Measurements from ENCODE around the gene CNTNAP2. TPM values are rescaled to one million over a fixed set of nuclear protein-coding genes. Genes with fewer than 3 reads are reported as not detected.

CNTNAP2 gene
- total and polyA plus RNA-seq, 2 of the 8 experiments (the other 6 are each of a cell fraction or from before 2014, with no cell fraction given), result 27.9 to 71.0 TPM

GRCh38 chr7:147478796-147479195, 1362.2 kb downstream of the CNTNAP2 start:
- H4K5ac ChIP-seq (ENCODE audit: insufficient read length, low read depth, low read length), result no peak overlapping the region
- no peak overlapping the region for H2BK120ac ChIP-seq (replicated peaks; ENCODE audit: low read depth, low read length)
- H2BK5ac ChIP-seq (ENCODE audit: low read depth, low read length), result no peak overlapping the region
- H3K79me1 ChIP-seq (ENCODE audit: low read depth, low read length), result no peaks in the 10 kb centered on the region
- no peak overlapping the region for H3K9ac ChIP-seq (replicated peaks in 1 of 4; ENCODE audit: extremely low read depth in 1 of 4, low read depth in 3 of 4, low read length in 3 of 4)
- no peak for FAIRE-seq
- H3K4me2 ChIP-seq (ENCODE audit: insufficient read depth in 1 of 2, low read depth in 2 of 2, low read length in 2 of 2), result no peak overlapping the region
- no peaks in the 10 kb centered on the region for H3K9me3 ChIP-seq (ENCODE audit: insufficient read depth in 2 of 2, low read depth in 1 of 2, low read length in 1 of 2)
- no peak for DNase-seq (ENCODE audit: low read depth in 1 of 2, low spot score in 2 of 2)
- 86% methylated on average over 3 of the region's 3 CpGs; no CpG with 5 or more reads in 1 of the 2 experiments for WGBS, 2 experiments (ENCODE audit: extremely low coverage in 1 of 2, insufficient coverage in 1 of 2, insufficient read length in 1 of 2, insufficient replicate concordance in 2 of 2, low coverage in 1 of 2, low lambda C conversion rate in 2 of 2, missing lambda C conversion rate in 1 of 2)
- no peak overlapping the region for H2BK15ac ChIP-seq (ENCODE audit: low read length)
- H3K27me3 ChIP-seq (replicated peaks in 1 of 4; ENCODE audit: control insufficient read depth in 3 of 4, extremely low read depth in 1 of 4, insufficient read depth in 3 of 4, low read length in 3 of 4), result no peaks in the 10 kb centered on the region
- H3K27ac ChIP-seq (ENCODE audit: low read depth, low read length), result no peak overlapping the region
- H3K56ac ChIP-seq (replicated peaks; ENCODE audit: insufficient read length, low read depth, low read length), result no peak overlapping the region
- H3K79me2 ChIP-seq (ENCODE audit: control insufficient read depth in 1 of 2, insufficient read depth in 2 of 2, low read length in 2 of 2), result no peaks in the 10 kb centered on the region
- H3K14ac ChIP-seq (ENCODE audit: insufficient read length), result no peak overlapping the region
- H3K23ac ChIP-seq (ENCODE audit: insufficient read length), result no peak overlapping the region
- CTCF ChIA-PET (ENCODE audit: partially characterized antibody), result no interaction called here
- H3K36me3 ChIP-seq (ENCODE audit: control insufficient read depth in 2 of 4, insufficient read depth in 4 of 4, low read length in 3 of 4), result no peaks in the 10 kb centered on the region
- POLR2A ChIA-PET (ENCODE audit: partially characterized antibody), result no interaction called here
- no peak overlapping the region for H2AK5ac ChIP-seq (ENCODE audit: low read depth, low read length)
- no peak overlapping the region for H3K18ac ChIP-seq (ENCODE audit: extremely low read depth, low read length)
- no peak overlapping the region for H4K91ac ChIP-seq (replicated peaks; ENCODE audit: insufficient read length, low read length)
- no peak overlapping the region for H2BK12ac ChIP-seq (ENCODE audit: low read depth, low read length)
- H4K20me1 ChIP-seq (replicated peaks in 1 of 2; ENCODE audit: control insufficient read depth in 1 of 2, insufficient read depth in 2 of 2, low read length in 2 of 2), result no peaks in the 10 kb centered on the region
- H3K23me2 ChIP-seq (ENCODE audit: low read depth, low read length), result no peaks in the 10 kb centered on the region
- no peaks in the 10 kb centered on the region for H3K4me1 ChIP-seq (replicated peaks in 1 of 4; ENCODE audit: control insufficient read depth in 3 of 4, insufficient read depth in 4 of 4, low read length in 3 of 4)
- H3K4me3 ChIP-seq (ENCODE audit: extremely low read depth in 1 of 4, insufficient read depth in 2 of 4, low read depth in 3 of 4, low read length in 4 of 4), result no peak overlapping the region
- no peak overlapping the region for H4K8ac ChIP-seq (ENCODE audit: extremely low read depth, insufficient read depth, low read length)
- H3K4ac ChIP-seq (replicated peaks; ENCODE audit: insufficient read length, low read depth, low read length), result no peak overlapping the region
- H2BK20ac ChIP-seq (ENCODE audit: low read length), result no peak overlapping the region
- no peak overlapping the region for H2AFZ ChIP-seq (ENCODE audit: low read length)
- TF ChIP-seq YY1 (IDR thresholded peaks at IDR 0.05; ENCODE audit: low read depth, low read length) (no peak), E2F6 (IDR thresholded peaks at IDR 0.05) (no peak), TAF1 (IDR thresholded peaks at IDR 0.05; ENCODE audit: low read depth, low read length) (no peak), PHF8 (conservative IDR thresholded peaks at IDR 0.05; ENCODE audit: low read depth, low read length) (no peak), CBX5 (IDR thresholded peaks at IDR 0.05; ENCODE audit: low read depth, low read length) (no peak), ZNF274 (IDR thresholded peaks at IDR 0.05; ENCODE audit: borderline replicate concordance, extremely low read depth, low read length) (no peak), TCF12 (IDR thresholded peaks at IDR 0.05; ENCODE audit: low read depth, low read length) (no peak), NANOG (IDR thresholded peaks at IDR 0.05; ENCODE audit: insufficient read depth, low read depth, low read length, poor library complexity, severe bottlenecking) (no peak), SAP30 (IDR thresholded peaks at IDR 0.05; ENCODE audit: insufficient read depth, insufficient replicate concordance, low read length) (no peak), RAD21 (IDR thresholded peaks at IDR 0.05 in 1 of 2, conservative IDR thresholded peaks at IDR 0.05 in 1 of 2; ENCODE audit: low read depth in 2 of 2, low read length in 2 of 2) (no peak), CHD2 (IDR thresholded peaks at IDR 0.05; ENCODE audit: low read length) (no peak), MAX (IDR thresholded peaks at IDR 0.05) (no peak), GABPA (IDR thresholded peaks at IDR 0.05; ENCODE audit: borderline replicate concordance, insufficient read depth, low read length) (no peak)
